ENCODE results near the gene NIP7. TPM values are rescaled to one million over a fixed set of nuclear protein-coding genes. Genes with fewer than 3 reads are reported as not detected.

The NIP7 gene
- total and polyA plus RNA-seq, 2 of the 8 experiments (the other 6 are each of a cell fraction or from before 2014, with no cell fraction given) = 14.5 to 52.2 TPM

DNA sequence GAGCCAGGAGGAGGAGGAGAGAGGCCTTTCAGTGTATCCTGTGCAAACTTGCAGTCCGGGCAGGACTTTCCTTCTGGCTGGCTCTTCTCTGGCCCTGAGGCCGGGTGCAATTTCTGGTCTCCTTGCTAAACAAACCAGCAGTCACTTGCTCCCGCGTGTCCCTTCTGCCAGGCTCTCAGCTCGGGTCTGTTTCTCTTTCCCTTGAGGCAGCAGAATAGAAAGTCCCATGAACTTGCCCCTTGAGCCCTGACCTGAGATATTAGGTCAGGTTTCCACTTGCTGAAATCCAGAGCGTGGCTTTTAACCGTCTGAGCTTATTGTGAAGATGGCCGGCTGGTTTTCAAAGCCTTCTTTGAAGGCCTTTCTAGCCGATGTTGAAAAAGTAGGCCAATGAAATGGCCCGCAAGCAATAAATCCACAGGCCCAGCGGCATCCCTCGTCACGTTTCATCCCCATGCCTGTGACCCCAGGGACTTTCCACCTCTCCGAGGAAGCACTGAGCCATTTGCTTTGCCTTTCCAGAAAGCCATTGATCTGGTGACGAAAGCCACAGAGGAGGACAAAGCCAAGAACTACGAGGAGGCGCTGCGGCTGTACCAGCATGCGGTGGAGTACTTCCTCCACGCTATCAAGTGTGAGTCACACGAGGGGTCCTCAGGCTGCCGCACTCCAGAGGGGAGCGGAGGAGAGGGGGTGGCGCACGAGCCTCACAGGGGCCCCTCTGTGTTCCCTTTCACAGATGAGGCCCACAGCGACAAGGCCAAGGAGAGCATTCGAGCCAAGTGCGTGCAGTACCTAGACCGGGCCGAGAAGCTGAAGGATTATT is 23.9 kb upstream of the NIP7 start (continued):
- TF ChIP-seq, protein P1, sequence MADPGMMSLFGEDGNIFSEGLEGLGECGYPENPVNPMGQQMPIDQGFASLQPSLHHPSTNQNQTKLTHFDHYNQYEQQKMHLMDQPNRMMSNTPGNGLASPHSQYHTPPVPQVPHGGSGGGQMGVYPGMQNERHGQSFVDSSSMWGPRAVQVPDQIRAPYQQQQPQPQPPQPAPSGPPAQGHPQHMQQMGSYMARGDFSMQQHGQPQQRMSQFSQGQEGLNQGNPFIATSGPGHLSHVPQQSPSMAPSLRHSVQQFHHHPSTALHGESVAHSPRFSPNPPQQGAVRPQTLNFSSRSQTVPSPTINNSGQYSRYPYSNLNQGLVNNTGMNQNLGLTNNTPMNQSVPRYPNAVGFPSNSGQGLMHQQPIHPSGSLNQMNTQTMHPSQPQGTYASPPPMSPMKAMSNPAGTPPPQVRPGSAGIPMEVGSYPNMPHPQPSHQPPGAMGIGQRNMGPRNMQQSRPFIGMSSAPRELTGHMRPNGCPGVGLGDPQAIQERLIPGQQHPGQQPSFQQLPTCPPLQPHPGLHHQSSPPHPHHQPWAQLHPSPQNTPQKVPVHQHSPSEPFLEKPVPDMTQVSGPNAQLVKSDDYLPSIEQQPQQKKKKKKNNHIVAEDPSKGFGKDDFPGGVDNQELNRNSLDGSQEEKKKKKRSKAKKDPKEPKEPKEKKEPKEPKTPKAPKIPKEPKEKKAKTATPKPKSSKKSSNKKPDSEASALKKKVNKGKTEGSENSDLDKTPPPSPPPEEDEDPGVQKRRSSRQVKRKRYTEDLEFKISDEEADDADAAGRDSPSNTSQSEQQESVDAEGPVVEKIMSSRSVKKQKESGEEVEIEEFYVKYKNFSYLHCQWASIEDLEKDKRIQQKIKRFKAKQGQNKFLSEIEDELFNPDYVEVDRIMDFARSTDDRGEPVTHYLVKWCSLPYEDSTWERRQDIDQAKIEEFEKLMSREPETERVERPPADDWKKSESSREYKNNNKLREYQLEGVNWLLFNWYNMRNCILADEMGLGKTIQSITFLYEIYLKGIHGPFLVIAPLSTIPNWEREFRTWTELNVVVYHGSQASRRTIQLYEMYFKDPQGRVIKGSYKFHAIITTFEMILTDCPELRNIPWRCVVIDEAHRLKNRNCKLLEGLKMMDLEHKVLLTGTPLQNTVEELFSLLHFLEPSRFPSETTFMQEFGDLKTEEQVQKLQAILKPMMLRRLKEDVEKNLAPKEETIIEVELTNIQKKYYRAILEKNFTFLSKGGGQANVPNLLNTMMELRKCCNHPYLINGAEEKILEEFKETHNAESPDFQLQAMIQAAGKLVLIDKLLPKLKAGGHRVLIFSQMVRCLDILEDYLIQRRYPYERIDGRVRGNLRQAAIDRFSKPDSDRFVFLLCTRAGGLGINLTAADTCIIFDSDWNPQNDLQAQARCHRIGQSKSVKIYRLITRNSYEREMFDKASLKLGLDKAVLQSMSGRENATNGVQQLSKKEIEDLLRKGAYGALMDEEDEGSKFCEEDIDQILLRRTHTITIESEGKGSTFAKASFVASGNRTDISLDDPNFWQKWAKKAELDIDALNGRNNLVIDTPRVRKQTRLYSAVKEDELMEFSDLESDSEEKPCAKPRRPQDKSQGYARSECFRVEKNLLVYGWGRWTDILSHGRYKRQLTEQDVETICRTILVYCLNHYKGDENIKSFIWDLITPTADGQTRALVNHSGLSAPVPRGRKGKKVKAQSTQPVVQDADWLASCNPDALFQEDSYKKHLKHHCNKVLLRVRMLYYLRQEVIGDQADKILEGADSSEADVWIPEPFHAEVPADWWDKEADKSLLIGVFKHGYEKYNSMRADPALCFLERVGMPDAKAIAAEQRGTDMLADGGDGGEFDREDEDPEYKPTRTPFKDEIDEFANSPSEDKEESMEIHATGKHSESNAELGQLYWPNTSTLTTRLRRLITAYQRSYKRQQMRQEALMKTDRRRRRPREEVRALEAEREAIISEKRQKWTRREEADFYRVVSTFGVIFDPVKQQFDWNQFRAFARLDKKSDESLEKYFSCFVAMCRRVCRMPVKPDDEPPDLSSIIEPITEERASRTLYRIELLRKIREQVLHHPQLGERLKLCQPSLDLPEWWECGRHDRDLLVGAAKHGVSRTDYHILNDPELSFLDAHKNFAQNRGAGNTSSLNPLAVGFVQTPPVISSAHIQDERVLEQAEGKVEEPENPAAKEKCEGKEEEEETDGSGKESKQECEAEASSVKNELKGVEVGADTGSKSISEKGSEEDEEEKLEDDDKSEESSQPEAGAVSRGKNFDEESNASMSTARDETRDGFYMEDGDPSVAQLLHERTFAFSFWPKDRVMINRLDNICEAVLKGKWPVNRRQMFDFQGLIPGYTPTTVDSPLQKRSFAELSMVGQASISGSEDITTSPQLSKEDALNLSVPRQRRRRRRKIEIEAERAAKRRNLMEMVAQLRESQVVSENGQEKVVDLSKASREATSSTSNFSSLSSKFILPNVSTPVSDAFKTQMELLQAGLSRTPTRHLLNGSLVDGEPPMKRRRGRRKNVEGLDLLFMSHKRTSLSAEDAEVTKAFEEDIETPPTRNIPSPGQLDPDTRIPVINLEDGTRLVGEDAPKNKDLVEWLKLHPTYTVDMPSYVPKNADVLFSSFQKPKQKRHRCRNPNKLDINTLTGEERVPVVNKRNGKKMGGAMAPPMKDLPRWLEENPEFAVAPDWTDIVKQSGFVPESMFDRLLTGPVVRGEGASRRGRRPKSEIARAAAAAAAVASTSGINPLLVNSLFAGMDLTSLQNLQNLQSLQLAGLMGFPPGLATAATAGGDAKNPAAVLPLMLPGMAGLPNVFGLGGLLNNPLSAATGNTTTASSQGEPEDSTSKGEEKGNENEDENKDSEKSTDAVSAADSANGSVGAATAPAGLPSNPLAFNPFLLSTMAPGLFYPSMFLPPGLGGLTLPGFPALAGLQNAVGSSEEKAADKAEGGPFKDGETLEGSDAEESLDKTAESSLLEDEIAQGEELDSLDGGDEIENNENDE (IDR thresholded peaks at IDR 0.05; ENCODE audit: insufficient replicate concordance, low read length) = no peak
- TF ChIP-seq HDAC6 (IDR thresholded peaks at IDR 0.05; ENCODE audit: low read depth, low read length) = no peak
- no peak for TF ChIP-seq CEBPB (IDR thresholded peaks at IDR 0.05; ENCODE audit: low read depth, low read length)
